Activated CD4-positive, alpha-beta memory T cell treated with anti-CD3 and anti-CD28 coated beads, Interleukin-2, amount 10 ng/mL, durations not matched to agents 7 days and 5 days (primary cell): ENCODE measurements around the gene CCNF. TPM values are rescaled to one million over a fixed set of nuclear protein-coding genes. Genes with fewer than 3 reads are reported as not detected.

Experiments
- CTCF ChIA-PET: fragments of 350-600 bp; sonication (Branson Sonifier 250); formaldehyde crosslinking; loops from one replicate; lab custom pipeline; 2021; ENCODE audit warnings: antibody characterized with exemption, inconsistent platforms; lab: Charles Lee
- POLR2A ChIA-PET: fragments of 350-600 bp; sonication (Branson Sonifier 250); formaldehyde crosslinking; loops from one replicate; lab custom pipeline; 2021; ENCODE audit warnings: antibody characterized with exemption; lab: Charles Lee
- DNase-seq: peaks from one replicate; pipeline ENCODE4 v3.0.0-alpha.2; 2020
- H3K27ac Mint-ChIP-seq: one replicate; pipeline ENCODE4 v1.8.0; 2021; ENCODE audit warnings: mild to moderate bottlenecking, mixed read lengths
- H3K27me3 Mint-ChIP-seq: one replicate; pipeline ENCODE4 v1.8.0; 2021; ENCODE audit warnings: mixed read lengths
- H3K36me3 Mint-ChIP-seq: one replicate; pipeline ENCODE4 v1.8.0; 2021; ENCODE audit warnings: low read depth, mixed read lengths
- H3K4me1 Mint-ChIP-seq: one replicate; pipeline ENCODE4 v1.8.0; 2021; ENCODE audit warnings: mixed read lengths
- H3K4me3 Mint-ChIP-seq: one replicate; pipeline ENCODE4 v1.8.0; 2021; ENCODE audit warnings: mild to moderate bottlenecking, mixed read lengths
- H3K9me3 Mint-ChIP-seq: one replicate; pipeline ENCODE4 v1.8.0; 2021; ENCODE audit warnings: mixed read lengths
- total RNA-seq, 2 experiments: library from RNA; stranded (reverse); gene quantifications; one replicate each; pipeline ENCODE4 v1.2.3, GENCODE V29; 2021

Gene CCNF
- total RNA-seq, 2 experiments from 2014 or later, result 74.5 to 75.8 TPM

- POLR2A ChIA-PET, result interaction anchor here (1.1 to 2.5 kb wide), 3 partner anchors 8 to 15 kb away, joined by 5 to 16 read pairs (median 13); partner anchors contain the start of gene TEDC2
Observed at GRCh38 chr16:2450975-2451381, 21.7 kb downstream of the CCNF start.

GRCh38 chr16:2451851-2452320 lies 22.6 kb downstream of the CCNF start:
- no peak for DNase-seq
- no peak overlapping the region for H3K27ac Mint-ChIP-seq
- ChIA-PET CTCF (no interaction called here), POLR2A (no interaction called here)
- no peaks in the 10 kb centered on the region for H3K4me1 Mint-ChIP-seq
- H3K4me3 Mint-ChIP-seq, result no peak overlapping the region
- H3K36me3 Mint-ChIP-seq, result peaks cover 65% of the 10 kb centered on the region
- no peaks in the 10 kb centered on the region for H3K9me3 Mint-ChIP-seq
- H3K27me3 Mint-ChIP-seq, result no peaks in the 10 kb centered on the region

More at GRCh38 chr16:2450975-2451381, 21.7 kb downstream of the CCNF start:
- H3K4me1 Mint-ChIP-seq, result no peaks in the 10 kb centered on the region
- no peak overlapping the region for H3K27ac Mint-ChIP-seq
- no peak overlapping the region for H3K4me3 Mint-ChIP-seq
- no peaks in the 10 kb centered on the region for H3K9me3 Mint-ChIP-seq
- H3K27me3 Mint-ChIP-seq, result no peaks in the 10 kb centered on the region
- CTCF ChIA-PET, result no interaction called here
- DNase-seq, result no peak
- H3K36me3 Mint-ChIP-seq, result peaks cover 65% of the 10 kb centered on the region

GRCh38 chr16:2452650-2453049 lies 23.4 kb downstream of the CCNF start:
- CTCF ChIA-PET, result no interaction called here
- POLR2A ChIA-PET, result no interaction called here
- Mint-ChIP-seq H3K36me3 (peaks cover 72% of the 10 kb centered on the region), H3K4me3 (no peak overlapping the region), H3K27me3 (no peaks in the 10 kb centered on the region), H3K27ac (no peak overlapping the region), H3K4me1 (peaks cover 1% of the 10 kb centered on the region), H3K9me3 (no peaks in the 10 kb centered on the region)
- DNase-seq, result no peak

GRCh38 chr16:2455081-2455845 lies 26.0 kb downstream of the CCNF start:
- CTCF ChIA-PET, result no interaction called here
- peaks cover 54% of the 10 kb centered on the region for H3K36me3 Mint-ChIP-seq

GRCh38 chr16:2456551-2457153 lies 27.4 kb downstream of the CCNF start:
- Mint-ChIP-seq H3K4me3 (no peak overlapping the region), H3K27me3 (no peaks in the 10 kb centered on the region), H3K4me1 (peaks cover 18% of the 10 kb centered on the region), H3K36me3 (peaks cover 46% of the 10 kb centered on the region), H3K9me3 (no peaks in the 10 kb centered on the region), H3K27ac (no peak overlapping the region)
- ChIA-PET CTCF (no interaction called here), POLR2A (interaction anchor here (0.9 to 2.0 kb wide), 4 partner anchors 12 to 27 kb away, joined by 3 to 5 read pairs (median 4); partner anchors contain the start of gene CCNF)
- no peak for DNase-seq

More at GRCh38 chr16:2455081-2455845, 26.0 kb downstream of the CCNF start:
- POLR2A ChIA-PET, result interaction anchor here (0.8 kb wide), 1 partner anchor 17 kb away, joined by 3 read pairs; no protein-coding TSS in a partner anchor
- Mint-ChIP-seq H3K27me3 (no peaks in the 10 kb centered on the region), H3K4me1 (peaks cover 16% of the 10 kb centered on the region), H3K9me3 (no peaks in the 10 kb centered on the region), H3K27ac (no peak overlapping the region), H3K4me3 (no peak overlapping the region)
- no peak for DNase-seq

GRCh38 chr16:2457267-2457666 lies 28.0 kb downstream of the CCNF start:
- ChIA-PET POLR2A (interaction anchor here (1.0 to 2.0 kb wide), 4 partner anchors 11 to 28 kb away, joined by 3 to 5 read pairs (median 3); partner anchors contain the start of gene CCNF), CTCF (no interaction called here)
- peaks cover 42% of the 10 kb centered on the region for H3K36me3 Mint-ChIP-seq
- no peak for DNase-seq
- H3K27me3 Mint-ChIP-seq, result no peaks in the 10 kb centered on the region
- peaks cover 18% of the 10 kb centered on the region for H3K4me1 Mint-ChIP-seq
- H3K4me3 Mint-ChIP-seq, result no peak overlapping the region
- H3K9me3 Mint-ChIP-seq, result no peaks in the 10 kb centered on the region
- no peak overlapping the region for H3K27ac Mint-ChIP-seq

GRCh38 chr16:2457946-2458345 lies 28.7 kb downstream of the CCNF start:
- H3K27me3 Mint-ChIP-seq, result no peaks in the 10 kb centered on the region
- ChIA-PET CTCF (no interaction called here), POLR2A (interaction anchor here (1.3 to 3.1 kb wide), 3 partner anchors 11 to 27 kb away, joined by 3 to 27 read pairs (median 5); partner anchors contain the start of gene NTN3)
- H3K36me3 Mint-ChIP-seq, result peaks cover 35% of the 10 kb centered on the region
- no peaks in the 10 kb centered on the region for H3K9me3 Mint-ChIP-seq
- DNase-seq, result no peak
- no peak overlapping the region for H3K27ac Mint-ChIP-seq
- H3K4me3 Mint-ChIP-seq, result no peak overlapping the region
- peaks cover 18% of the 10 kb centered on the region for H3K4me1 Mint-ChIP-seq

GRCh38 chr16:2458887-2459646 lies 29.8 kb downstream of the CCNF start:
- no peak for DNase-seq
- Mint-ChIP-seq H3K36me3 (peaks cover 25% of the 10 kb centered on the region), H3K27me3 (no peaks in the 10 kb centered on the region), H3K27ac (peak overlapping the region; percentile 73), H3K9me3 (no peaks in the 10 kb centered on the region), H3K4me1 (peaks cover 18% of the 10 kb centered on the region), H3K4me3 (peak overlapping the region; percentile 64)
- ChIA-PET CTCF (interaction anchor here (0.7 to 1.6 kb wide), 7 partner anchors 16 to 304 kb away, joined by 3 to 6 read pairs (median 4); partner anchors contain the start of genes AMDHD2, ECI1, TBC1D24 and TRAF7), POLR2A (interaction anchor here (0.9 to 3.1 kb wide), 11 partner anchors 9 to 676 kb away, joined by 3 to 27 read pairs (median 6); partner anchors contain the start of genes CCNF, ECI1, NTN3 and NUBP2)

GRCh38 chr16:2459647-2460390 lies 30.6 kb downstream of the CCNF start, which contains the start of gene TEDC2:
Gene TEDC2 (plus strand): TSS chr16:2460109. CDS start chr16:2460145, 36 bp downstream.
- POLR2A ChIA-PET, result interaction anchor here (0.9 to 3.1 kb wide), 12 partner anchors 9 to 677 kb away, joined by 3 to 27 read pairs (median 5); partner anchors contain the start of genes CCNF, ECI1, NTN3 and NUBP2
- peak within 1 kb of the TSS; percentile 73 for H3K27ac Mint-ChIP-seq
- peak within 1 kb of the TSS; percentile 64 for H3K4me3 Mint-ChIP-seq
- no peaks in the 10 kb centered on the region for H3K27me3 Mint-ChIP-seq
- CTCF ChIA-PET, result interaction anchor here (0.7 to 1.6 kb wide), 9 partner anchors 10 to 305 kb away, joined by 3 to 6 read pairs (median 4); partner anchors contain the start of genes ABCA3, AMDHD2, ECI1 and TBC1D24
- DNase-seq, result peak; percentile 97
- H3K36me3 Mint-ChIP-seq, result peaks cover 23% of the 10 kb centered on the region
- H3K9me3 Mint-ChIP-seq, result no peaks in the 10 kb centered on the region
- H3K4me1 Mint-ChIP-seq, result peaks cover 18% of the 10 kb centered on the region

- Mint-ChIP-seq H3K4me3 (peak overlapping the region; percentile 52), H3K9me3 (no peaks in the 10 kb centered on the region), H3K27ac (no peak overlapping the region), H3K27me3 (no peaks in the 10 kb centered on the region), H3K36me3 (peaks cover 19% of the 10 kb centered on the region), H3K4me1 (peaks cover 18% of the 10 kb centered on the region)
- DNase-seq, result no peak
- POLR2A ChIA-PET, result interaction anchor here (1.0 to 3.1 kb wide), 10 partner anchors 9 to 209 kb away, joined by 3 to 27 read pairs (median 6); partner anchors contain the start of genes CCNF, ECI1, NTN3 and TBC1D24
- CTCF ChIA-PET, result interaction anchor here (1.1 to 1.6 kb wide), 7 partner anchors 10 to 209 kb away, joined by 3 to 6 read pairs (median 4); partner anchors contain the start of genes ABCA3, AMDHD2 and ECI1
Observed at GRCh38 chr16:2460391-2460713, 31.1 kb downstream of the CCNF start.

- Mint-ChIP-seq H3K27ac (no peak overlapping the region), H3K27me3 (no peaks in the 10 kb centered on the region), H3K4me3 (no peak overlapping the region), H3K4me1 (peaks cover 18% of the 10 kb centered on the region), H3K36me3 (peaks cover 17% of the 10 kb centered on the region), H3K9me3 (no peaks in the 10 kb centered on the region)
- ChIA-PET CTCF (interaction anchor here (1.2 to 1.6 kb wide), 3 partner anchors 9 to 209 kb away, joined by 3 to 4 read pairs (median 3); partner anchors contain the start of genes ABCA3 and ECI1), POLR2A (interaction anchor here (1.2 to 3.1 kb wide), 8 partner anchors 8 to 210 kb away, joined by 4 to 27 read pairs (median 6); partner anchors contain the start of genes CCNF, ECI1, NTN3 and TBC1D24)
- no peak for DNase-seq
Observed at GRCh38 chr16:2460916-2461315, 31.7 kb downstream of the CCNF start.
